HepG2 (cell line): ENCODE measurements around the gene CSKMT. TPM values are rescaled to one million over a fixed set of nuclear protein-coding genes. Genes with fewer than 3 reads are reported as not detected.
A peak's percentile ranks its signal among the peaks of the same experiment; 100 is the strongest.

Experiments used
- ADNP ChIP-seq: sonication (generic); formaldehyde crosslinking; IDR thresholded peaks from 2 replicates; pipeline ENCODE4 v1.4.0; 2020; ENCODE audit warnings: missing genetic modification reagents
- CEBPB ChIP-seq: IDR thresholded peaks from 2 replicates; pipeline ENCODE4 v1.6.1; 2011; ENCODE audit warnings: low read depth, low read length, improper control_type of control experiment, borderline replicate concordance
- CENPBD1 ChIP-seq: sonication (generic); formaldehyde crosslinking; IDR thresholded peaks from 2 replicates; pipeline ENCODE4 v1.8.0; 2022; ENCODE audit warnings: missing genetic modification reagents, low read depth, mild to moderate bottlenecking, borderline replicate concordance
- CSRNP2 ChIP-seq: sonication (generic); formaldehyde crosslinking; conservative IDR thresholded peaks from 2 replicates; pipeline ENCODE4 v1.8.0; 2022; ENCODE audit warnings: low read depth, missing genetic modification reagents
- ETV6 ChIP-seq: sonication (generic); formaldehyde crosslinking; conservative IDR thresholded peaks from 2 replicates; pipeline ENCODE4 v1.4.0; 2020; ENCODE audit warnings: missing genetic modification reagents
- FOXO4 ChIP-seq: sonication (generic); formaldehyde crosslinking; conservative IDR thresholded peaks from 2 replicates; pipeline ENCODE4 v1.8.1; 2023; ENCODE audit warnings: missing genetic modification reagents
- FOXP4 ChIP-seq: sonication (generic); formaldehyde crosslinking; IDR thresholded peaks from 2 replicates; pipeline ENCODE4 v1.4.0; 2020; ENCODE audit warnings: missing genetic modification reagents
- NCOA2 ChIP-seq: sonication (generic); formaldehyde crosslinking; IDR thresholded peaks from 2 replicates; pipeline ENCODE4 v1.8.0; 2022; ENCODE audit warnings: inconsistent platforms
- NFATC3 ChIP-seq: sonication (generic); formaldehyde crosslinking; IDR thresholded peaks from 2 replicates; pipeline ENCODE4 v1.5.1; 2020; ENCODE audit warnings: mild to moderate bottlenecking, missing genetic modification reagents
- RAD21 ChIP-seq: fragments of 450-650 bp; formaldehyde crosslinking; IDR thresholded peaks from 2 replicates; pipeline ENCODE4 v1.5.0; 2020; ENCODE audit warnings: mild to moderate bottlenecking
- SAFB2 ChIP-seq: sonication (generic); formaldehyde crosslinking; IDR thresholded peaks from 2 replicates; pipeline ENCODE4 v1.5.1; 2020; ENCODE audit warnings: missing genetic modification reagents, low read depth, mild to moderate bottlenecking, borderline replicate concordance
- STAT6 ChIP-seq: sonication (generic); formaldehyde crosslinking; IDR thresholded peaks from 2 replicates; pipeline ENCODE4 v1.4.0; 2020; ENCODE audit warnings: missing genetic modification reagents, mild to moderate bottlenecking, borderline replicate concordance
- SYNCRIP ChIP-seq: fragments of 200-400 bp; formaldehyde crosslinking; IDR thresholded peaks from 2 replicates; pipeline ENCODE4 v1.6.1; 2018; ENCODE audit warnings: mild to moderate bottlenecking, low read depth, low read length; ENCODE audit not compliant: insufficient read depth
- TP53 ChIP-seq: sonication (generic); formaldehyde crosslinking; conservative IDR thresholded peaks from 2 replicates; pipeline ENCODE4 v1.4.0; 2020; ENCODE audit warnings: missing genetic modification reagents
- XBP1 ChIP-seq: sonication (generic); formaldehyde crosslinking; IDR thresholded peaks from 2 replicates; pipeline ENCODE4 v1.5.0; 2020; ENCODE audit warnings: missing genetic modification reagents
- ZNF20 ChIP-seq: sonication (generic); formaldehyde crosslinking; IDR thresholded peaks from 2 replicates; pipeline ENCODE4 v1.4.0; 2020; ENCODE audit warnings: mild to moderate bottlenecking, moderate library complexity, missing genetic modification reagents
- ZNF570 ChIP-seq: sonication (generic); formaldehyde crosslinking; IDR thresholded peaks from 2 replicates; pipeline ENCODE4 v1.4.0; 2020; ENCODE audit warnings: mild to moderate bottlenecking, missing genetic modification reagents, borderline replicate concordance
- ZNF749 ChIP-seq: sonication (generic); formaldehyde crosslinking; IDR thresholded peaks from 2 replicates; pipeline ENCODE4 v1.8.0; 2022; ENCODE audit warnings: mild to moderate bottlenecking, missing genetic modification reagents, moderate library complexity, borderline replicate concordance
- ZNF775 ChIP-seq: sonication (generic); formaldehyde crosslinking; IDR thresholded peaks from 2 replicates; pipeline ENCODE4 v1.4.0; 2020; ENCODE audit warnings: missing genetic modification reagents, mild to moderate bottlenecking, moderate library complexity, borderline replicate concordance
- ZNF777 ChIP-seq: sonication (generic); formaldehyde crosslinking; IDR thresholded peaks from 2 replicates; pipeline ENCODE4 v1.4.0; 2020; ENCODE audit warnings: missing genetic modification reagents
- polyA plus RNA-seq, 8 experiments: library from polyadenylated mRNA; depleted of rRNA in 3 of 8; stranded (reverse) in 7 of 8; unstranded in 1 of 8; fragments of >200 nt; fragmentation: Illumina TruSeq in 4 of 8; extraction: Trizol in 4 of 8; gene quantifications; 2 replicates each; pipeline versions ENCODE4 v1.2.1 to v1.2.3, GENCODE V29; 2011 to 2016; ENCODE audit warnings: low read depth in 4 of 8, missing spikeins in 1 of 8, mixed read lengths in 1 of 8; ENCODE audit not compliant: insufficient read depth in 1 of 8
- total RNA-seq, 5 experiments: library from RNA; depleted of rRNA; stranded (reverse); fragments of >200 nt; fragmentation: Illumina TruSeq; extraction: Trizol; gene quantifications; 2 replicates each; pipeline ENCODE4 v1.2.3, GENCODE V29; 2016; ENCODE audit warnings: low read depth in 1 of 5

CSKMT gene
- total and polyA plus RNA-seq, 2 of the 13 experiments (the other 11 are each of a cell fraction or from before 2014, with no cell fraction given), result 7.6 to 31.8 TPM

GRCh38 chr11:62621567-62622470 is 43.3 kb upstream of the CSKMT start, which contains the start of gene B3GAT3 (continued):
- TF ChIP-seq RAD21 (CRISPR knock-in tag) (peak; percentile 20), FOXP4 (CRISPR knock-in tag) (peak; percentile 50; the same call in 1 of the 2 replicates), SAFB2 (CRISPR knock-in tag) (no peak; the same call in 1 of the 2 replicates), CENPBD1 (no peak), TP53 (CRISPR knock-in tag) (0 out of 2 replicates have a peak, but pooled peaks have one; percentile 32), CSRNP2 (no peak), STAT6 (CRISPR knock-in tag) (peak; percentile 78), XBP1 (no peak), NFATC3 (CRISPR knock-in tag) (peak; percentile 83; the same call in 1 of the 2 replicates), SYNCRIP (no peak), ETV6 (CRISPR knock-in tag) (peak; percentile 60; the same call in 1 of the 2 replicates), ZNF749 (CRISPR knock-in tag) (peak; percentile 86), NCOA2 (peak; percentile 61), ZNF775 (CRISPR knock-in tag) (no peak), ZNF20 (0 out of 2 replicates have a peak, but pooled peaks have one; percentile 54), ZNF777 (CRISPR knock-in tag) (peak; percentile 44), ZNF570 (no peak), FOXO4 (CRISPR knock-in tag) (no peak), ADNP (no peak), CEBPB (peak; percentile 78)
